ENCODE data around the gene FARP1.

The FARP1 gene

GRCh38 chr13:98233127-98233526 lies 90.2 kb downstream of the FARP1 start:
- DNase-seq = no peak

- DNase-seq = no peak
These were observed 91.5 kb downstream of the FARP1 start for GRCh38 chr13:98234348-98234747.

GRCh38 chr13:98236197-98236596 lies 93.3 kb downstream of the FARP1 start:
- no peak for DNase-seq

- no peak for DNase-seq
These were observed 94.4 kb downstream of the FARP1 start for GRCh38 chr13:98237331-98237730.

GRCh38 chr13:98239162-98240076 lies 96.5 kb downstream of the FARP1 start:
- no peak for DNase-seq

- DNase-seq = no peak
These were observed 97.2 kb downstream of the FARP1 start for GRCh38 chr13:98240135-98240534.

GRCh38 chr13:98240974-98241373 lies 98.1 kb downstream of the FARP1 start:
- DNase-seq = no peak

GRCh38 chr13:98241976-98242375 lies 99.1 kb downstream of the FARP1 start:
- DNase-seq = no peak

- DNase-seq = no peak
These were observed 99.5 kb downstream of the FARP1 start for GRCh38 chr13:98242403-98242802.

- no peak for DNase-seq
These were observed 101.0 kb downstream of the FARP1 start for GRCh38 chr13:98243929-98244272.

GRCh38 chr13:98246538-98247172 lies 103.8 kb downstream of the FARP1 start:
- DNase-seq = no peak

GRCh38 chr13:98251708-98252107 lies 108.8 kb downstream of the FARP1 start:
- no peak for DNase-seq

GRCh38 chr13:98252931-98253470 lies 110.1 kb downstream of the FARP1 start:
- DNase-seq = no peak

- no peak for DNase-seq
These were observed 110.6 kb downstream of the FARP1 start for GRCh38 chr13:98253526-98253925.

- DNase-seq = no peak
These were observed 111.6 kb downstream of the FARP1 start for GRCh38 chr13:98254513-98254912.

GRCh38 chr13:98258226-98258625 lies 115.3 kb downstream of the FARP1 start:
- DNase-seq = no peak

GRCh38 chr13:98260357-98261164 lies 117.7 kb downstream of the FARP1 start:
- no peak for DNase-seq

GRCh38 chr13:98261165-98261702 lies 118.3 kb downstream of the FARP1 start:
- DNase-seq = no peak

GRCh38 chr13:98262292-98262691 lies 119.4 kb downstream of the FARP1 start:
- DNase-seq = no peak

GRCh38 chr13:98263841-98264240 lies 120.9 kb downstream of the FARP1 start:
- no peak for DNase-seq

GRCh38 chr13:98264877-98265276 lies 122.0 kb downstream of the FARP1 start:
- no peak for DNase-seq

- no peak for DNase-seq
These were observed 123.0 kb downstream of the FARP1 start for GRCh38 chr13:98265692-98266551.

All from stimulated activated CD4-positive, alpha-beta T cell treated with anti-CD3 and anti-CD28 coated beads, Interleukin-4, amount 100 ng/mL, for 1 hour (primary cell).